Cardiac septum (tissue), 1 donor: ENCODE data around the gene CDH26. TPM values are rescaled to one million over a fixed set of nuclear protein-coding genes. Genes with fewer than 3 reads are reported as not detected.
"Not testable (repeated sequence)": the region's sequence is repeated elsewhere in the genome, so short reads cannot be mapped to it uniquely, and the experiment has no call there.

ENCODE experiments used
- DNase-seq: peaks from one replicate; pipeline ENCODE4 v3.0.0-alpha.2; 2020; ENCODE audit warnings: low spot score
- intact Hi-C: fragments of 100-400 bp; cut with DNase I; formaldehyde crosslinking; loops from one replicate; pipeline ENCODE4 v1.14.0; 2022
- total RNA-seq: library from RNA; stranded (reverse); fragmentation: NEBNext Ultra II Directional; extraction: Animal tissue kit (Norgen Biotek cat#: 25700); gene quantifications from one replicate; pipeline ENCODE4 v1.2.1, GENCODE V29; 2021
- donor health status: DM: no; HTN: no; CAD: no.

CDH26 gene
- total RNA-seq, 1 donor from 2014 or later, result 0.54 TPM

DNA sequence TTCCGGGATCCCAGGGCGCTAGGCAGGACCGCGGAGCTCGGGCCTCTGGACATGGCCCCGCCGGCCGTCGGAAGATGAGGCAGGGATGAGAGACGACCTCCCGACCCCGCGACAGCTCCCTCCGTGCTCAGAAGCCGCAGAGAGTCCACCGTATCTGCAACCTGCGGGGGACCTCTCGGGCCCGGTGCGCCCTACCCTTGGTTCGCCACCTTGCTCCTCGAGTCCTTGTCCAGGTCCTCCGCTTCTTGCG is 18.4 kb upstream of the CDH26 start:
- peak; percentile 82 for DNase-seq

GRCh38 chr20:59940129-59940955 is 17.9 kb upstream of the CDH26 start, which contains the start of the genes FAM217B and PPP1R3D:
FAM217B (plus strand) TSS chr20:59940389; CDS start chr20:59943944, 3,555 bp downstream.
PPP1R3D (minus strand) TSS chr20:59940305; CDS start chr20:59939931, 374 bp downstream.
- peak; percentile 99 for DNase-seq
- intact Hi-C loops, result loop anchor here (5.0 kb wide), 1 partner anchor 92 kb away; no protein-coding TSS in a partner anchor

More for the DNA sequence above, 18.4 kb upstream of the CDH26 start:
- intact Hi-C loops, result loop anchor here (5.0 kb wide), 1 partner anchor 92 kb away; no protein-coding TSS in a partner anchor

GRCh38 chr20:59940956-59941294 is 17.3 kb upstream of the CDH26 start:
- no peak for DNase-seq
- intact Hi-C loops, result loop anchor here (5.0 kb wide), 1 partner anchor 91 kb away; no protein-coding TSS in a partner anchor

- intact Hi-C loops, result loop anchor here (5.0 kb wide), 1 partner anchor 90 kb away; no protein-coding TSS in a partner anchor
- no peak for DNase-seq
These were observed 16.0 kb upstream of the CDH26 start for GRCh38 chr20:59942245-59942644.

GRCh38 chr20:59944726-59945125 is 13.5 kb upstream of the CDH26 start:
- intact Hi-C loops, result loop anchor here (5.0 kb wide), 1 partner anchor 88 kb away; no protein-coding TSS in a partner anchor
- no peak for DNase-seq

GRCh38 chr20:59945175-59945574 is 13.0 kb upstream of the CDH26 start:
- no peak for DNase-seq
- intact Hi-C loops, result no loop called here

DNA sequence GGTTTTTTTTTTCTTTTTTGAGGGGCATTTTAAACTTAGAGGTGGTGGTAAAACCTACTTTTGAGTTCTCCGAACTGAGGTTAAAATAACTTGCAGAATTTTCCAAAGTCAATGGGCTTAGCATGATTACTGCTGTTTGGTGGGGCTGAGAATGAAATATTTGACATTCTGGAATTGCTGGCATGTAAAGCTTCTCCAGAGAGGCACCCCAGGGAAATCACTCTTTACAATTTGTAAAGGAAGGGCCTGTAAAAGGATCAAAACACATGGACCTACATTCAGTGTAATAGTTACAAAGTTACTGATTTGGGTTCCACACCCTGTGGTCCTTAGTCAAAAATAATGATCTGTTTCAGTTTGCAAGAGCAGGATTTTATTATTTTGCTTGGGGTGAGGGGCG is 12.5 kb upstream of the CDH26 start:
- intact Hi-C loops, result no loop called here
- DNase-seq, result no peak

DNA sequence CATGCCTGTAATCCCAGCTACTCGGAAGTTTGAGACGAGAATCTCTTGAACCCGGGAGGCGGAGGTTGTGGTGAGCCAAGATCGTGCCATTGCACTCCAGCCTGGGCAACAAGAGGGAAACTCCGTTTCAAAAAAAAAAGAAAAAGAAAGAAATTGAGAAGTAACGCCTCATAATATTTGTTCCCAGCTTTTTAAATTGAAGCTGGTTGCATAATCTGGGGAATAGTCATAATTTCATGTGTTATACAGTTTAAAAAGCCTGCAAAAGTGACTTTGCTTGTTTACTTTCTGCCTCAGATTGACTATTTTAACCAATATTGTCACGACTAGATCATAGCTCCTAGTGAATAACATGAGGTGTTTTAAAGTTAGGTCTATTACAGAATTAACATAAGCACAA is 10.8 kb upstream of the CDH26 start:
- intact Hi-C loops, result no loop called here
- no peak for DNase-seq

DNA sequence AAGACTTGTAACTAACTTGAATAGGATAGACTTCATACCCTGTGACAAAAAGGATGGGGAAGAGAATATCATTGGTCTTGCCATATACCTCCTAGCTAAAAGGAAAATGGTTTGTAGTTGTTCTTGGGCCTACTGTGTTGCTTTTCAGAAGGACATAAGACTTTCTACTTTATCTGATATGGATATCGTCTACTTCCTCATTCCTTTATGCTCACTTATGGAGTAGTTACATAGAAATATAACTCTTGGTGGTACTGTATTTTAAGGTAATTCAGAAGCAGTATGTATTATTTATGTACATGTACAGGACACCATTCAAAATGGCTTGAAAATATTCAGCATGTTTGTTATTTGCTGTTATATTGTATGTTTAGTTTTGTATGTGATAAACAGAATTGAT is 10.0 kb upstream of the CDH26 start:
- DNase-seq, result no peak
- intact Hi-C loops, result no loop called here

GRCh38 chr20:59948828-59949720 is 9.1 kb upstream of the CDH26 start:
- no peak for DNase-seq
- intact Hi-C loops, result no loop called here

GRCh38 chr20:59949911-59950310 is 8.3 kb upstream of the CDH26 start:
- DNase-seq, result no peak
- intact Hi-C loops, result no loop called here

- intact Hi-C loops, result no loop called here
- no peak for DNase-seq
These were observed 3.5 kb upstream of the CDH26 start for GRCh38 chr20:59954718-59955117.

GRCh38 chr20:59955131-59955796 is 3.0 kb upstream of the CDH26 start:
- intact Hi-C loops, result no loop called here
- DNase-seq, result no peak

DNA sequence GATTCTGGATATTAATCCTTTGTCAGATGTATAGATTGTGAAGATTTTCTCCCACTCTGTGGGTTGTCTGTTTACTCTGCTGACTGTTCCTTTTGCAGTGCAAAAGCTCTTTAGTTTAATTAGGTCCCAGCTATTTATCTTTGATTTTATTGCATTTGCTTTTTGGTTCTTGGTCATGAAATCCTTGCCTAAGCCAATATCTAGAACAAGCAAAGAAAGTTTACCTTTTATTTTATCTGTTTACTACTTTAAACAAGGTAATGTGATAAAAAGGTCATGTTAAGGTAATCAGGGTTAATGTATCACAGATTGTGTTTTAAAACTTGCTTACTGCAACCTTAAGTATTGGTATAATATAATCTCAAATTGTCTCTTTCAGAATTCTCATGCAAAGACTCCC is 655 bp upstream of the CDH26 start:
- intact Hi-C loops, DNase-seq: not testable (repeated sequence)

- no peak for DNase-seq
- intact Hi-C loops, result no loop called here
These were observed 403 bp downstream of the CDH26 start for GRCh38 chr20:59958626-59959025.

DNA sequence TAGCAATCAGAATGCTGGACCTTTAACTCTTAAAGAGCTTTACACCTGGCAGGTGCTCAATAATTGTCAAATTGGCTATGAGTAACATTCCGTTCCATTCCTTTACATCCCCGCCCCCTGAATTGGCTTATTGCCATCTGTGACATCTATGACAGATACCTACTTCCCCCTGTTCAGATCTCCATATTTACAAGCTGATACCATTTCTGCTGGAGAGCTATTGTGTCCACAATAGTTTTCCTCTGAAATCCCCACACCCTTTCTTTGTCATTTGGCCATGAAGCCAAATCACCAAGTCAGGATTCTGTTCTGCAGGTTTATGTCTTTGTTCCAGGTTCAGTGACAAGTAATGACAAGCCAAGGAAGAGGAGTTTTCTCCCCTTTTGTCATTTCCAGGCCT is 3.2 kb downstream of the CDH26 start:
- intact Hi-C loops, result no loop called here
- DNase-seq, result no peak

DNA sequence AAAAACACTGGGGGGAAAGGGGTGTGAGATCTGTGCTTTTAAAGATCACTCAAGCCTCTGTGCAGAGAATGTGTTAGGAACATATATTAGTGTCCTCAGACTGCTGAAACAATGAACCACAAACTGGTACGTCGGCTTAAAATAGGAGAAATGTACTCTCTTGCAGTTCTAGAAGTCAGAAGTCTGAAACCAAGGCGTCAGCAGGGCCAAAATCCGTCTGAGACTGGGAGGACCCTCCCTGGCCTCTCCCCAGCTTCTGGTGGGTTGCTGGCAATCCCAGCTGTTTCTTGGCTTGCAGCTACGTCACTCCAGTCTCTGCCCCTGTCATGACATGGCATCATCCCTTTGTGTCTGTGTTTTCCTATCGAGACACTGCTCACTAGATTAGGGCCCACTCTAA is 3.9 kb downstream of the CDH26 start:
- intact Hi-C loops, result no loop called here
- no peak for DNase-seq

DNA sequence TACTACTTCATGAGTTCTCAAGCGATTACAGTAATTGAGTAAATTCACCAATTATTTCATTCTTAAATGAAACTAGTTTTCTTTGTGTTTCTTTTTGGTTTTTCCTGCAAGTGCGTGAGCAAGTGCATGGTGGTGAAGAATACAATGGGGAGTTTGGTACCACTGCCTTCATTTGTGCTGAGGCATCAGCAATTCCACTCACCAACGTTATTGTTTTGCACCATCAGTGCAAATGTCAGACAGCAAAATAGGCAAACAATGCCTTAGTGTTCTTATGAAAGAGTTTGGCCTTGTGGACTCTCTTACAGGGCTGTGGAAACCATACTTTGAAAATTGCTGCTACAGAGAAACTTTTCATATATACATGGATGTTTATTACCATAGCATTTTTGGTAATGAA is 8.2 kb downstream of the CDH26 start:
- no peak for DNase-seq
- intact Hi-C loops, result no loop called here

DNA sequence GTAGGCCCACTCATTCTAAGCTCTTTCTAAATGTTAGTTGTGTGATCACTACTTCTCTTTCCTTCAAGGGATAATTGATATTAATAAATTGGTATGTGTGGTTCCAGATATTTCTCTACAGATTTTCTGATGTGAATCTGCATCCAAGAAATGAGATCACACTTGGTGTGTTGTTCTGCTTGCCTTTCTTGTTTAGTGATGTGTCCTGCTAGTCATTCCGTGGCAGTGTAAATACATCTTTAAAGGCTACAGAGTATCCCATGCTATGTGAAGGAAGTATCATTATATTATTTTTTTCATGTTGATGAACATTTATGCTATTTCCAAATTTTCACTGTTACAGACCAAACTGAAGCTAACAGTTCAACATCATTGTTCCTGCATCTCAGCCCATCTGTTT is 13.2 kb downstream of the CDH26 start:
- intact Hi-C loops, result no loop called here
- DNase-seq, result no peak
